GM18508 (cell line): Measurements from ENCODE around the gene CYB5A.
"Not testable (repeated sequence)": the region's sequence is repeated elsewhere in the genome, so short reads cannot be mapped to it uniquely, and the experiment has no call there.

Experiments
- ATAC-seq: cut with Tn5 transposase; IDR thresholded peaks from one replicate; pipeline ENCODE4 v1.9.1; 2021; ENCODE audit warnings: moderate number of reproducible peaks; ENCODE audit not compliant: insufficient read depth, unreplicated experiment

Gene CYB5A

GRCh38 chr18:74299746-74300145 is 8.0 kb upstream of the CYB5A start:
- no peak for ATAC-seq

- no peak for ATAC-seq
Measured at GRCh38 chr18:74299162-74299561, 7.4 kb upstream of the CYB5A start.

- ATAC-seq = no peak
Measured at GRCh38 chr18:74294526-74294925, 2.8 kb upstream of the CYB5A start.

- not testable (repeated sequence) for ATAC-seq
Measured at GRCh38 chr18:74292982-74293381, 1.2 kb upstream of the CYB5A start.

GRCh38 chr18:74292541-74292858 is 737 bp upstream of the CYB5A start:
- no peak for ATAC-seq

- ATAC-seq = no peak
Measured at GRCh38 chr18:74291472-74291770, 342 bp downstream of the CYB5A start.

- ATAC-seq = no peak
Measured at GRCh38 chr18:74290794-74291471, 830 bp downstream of the CYB5A start.

- no peak for ATAC-seq
Measured at GRCh38 chr18:74290021-74290420, 1.7 kb downstream of the CYB5A start.

- no peak for ATAC-seq
Measured at GRCh38 chr18:74289137-74289536, 2.6 kb downstream of the CYB5A start.

- no peak for ATAC-seq
Measured at GRCh38 chr18:74288730-74289129, 3.0 kb downstream of the CYB5A start.

- no peak for ATAC-seq
Measured at GRCh38 chr18:74288041-74288440, 3.7 kb downstream of the CYB5A start.

- ATAC-seq = no peak
Measured at GRCh38 chr18:74286856-74287255, 4.9 kb downstream of the CYB5A start.

GRCh38 chr18:74286106-74286855 is 5.5 kb downstream of the CYB5A start:
- ATAC-seq = no peak

- not testable (repeated sequence) for ATAC-seq
Measured at GRCh38 chr18:74285583-74285982, 6.2 kb downstream of the CYB5A start.

- no peak for ATAC-seq
Measured at GRCh38 chr18:74284980-74285355, 6.8 kb downstream of the CYB5A start.

- ATAC-seq = no peak
Measured at GRCh38 chr18:74284191-74284979, 7.4 kb downstream of the CYB5A start.

GRCh38 chr18:74283646-74284045 is 8.1 kb downstream of the CYB5A start:
- ATAC-seq = no peak

GRCh38 chr18:74282755-74283554 is 8.8 kb downstream of the CYB5A start:
- ATAC-seq = no peak

GRCh38 chr18:74281980-74282754 is 9.6 kb downstream of the CYB5A start:
- ATAC-seq = no peak
